K562 (cell line): Measurements from ENCODE around the gene HPX. TPM values are rescaled to one million over a fixed set of nuclear protein-coding genes. Genes with fewer than 3 reads are reported as not detected.

Source experiments
- ATAC-seq: fragments of 200-7000 bp; cut with Tn5 transposase; 3 replicates; pipeline ENCODE4 v1.9.1; 2020; ENCODE audit warnings: moderate library complexity
- BruUV-seq: library from RNA; stranded (reverse); fragments of 400-500 nt; replicated peaks from 2 replicates; lab custom pipeline; 2021; lab: Mats Ljungman, UMichigan
- CTCF ChIA-PET: fragments of 300-600 bp; formaldehyde crosslinking; extraction: SDS; loops from one replicate; lab custom pipeline; 2021; ENCODE audit warnings: low intra/inter-chr PET ratio; lab: Yijun Ruan, JAX
- POLR2A ChIA-PET: fragments of 300-600, 350-650 bp; sonication (Branson Sonifier 250); formaldehyde crosslinking; extraction: SDS; loops from one replicate; lab custom pipeline; 2021; ENCODE audit warnings: antibody characterized with exemption, inconsistent platforms; lab: Yijun Ruan, JAX
- DNase-seq, 4 experiments: peaks; one replicate each; pipeline versions ENCODE4 v3.0.0 to v3.0.0-alpha.2; 2011 to 2018; ENCODE audit warnings: low spot score in 3 of 4, mixed read lengths in 3 of 4; ENCODE audit errors: extremely low read depth in 1 of 4
- FAIRE-seq: peaks from 2 replicates; lab custom pipeline; 2011; peaks lifted over from hg19 to GRCh38; lab: Jason Lieb, UNC
- H2AFZ ChIP-seq: 2 replicates; pipeline ENCODE4 v1.6.0; 2011; ENCODE audit warnings: low read depth, low read length, control low read depth, inconsistent platforms
- H3K27ac ChIP-seq: fragments of 200-600 bp; 3 replicates; pipeline ENCODE4 v1.8.0; 2011; ENCODE audit warnings: low read depth, mild to moderate bottlenecking, control low read depth, inconsistent platforms, low read length, moderate library complexity, mixed read lengths; ENCODE audit errors: extremely low read depth
- H3K27me3 ChIP-seq, 2 experiments: fragments of 300-600 bp in 1 of 2; 2 replicates in 1 of 2; 3 replicates in 1 of 2; pipeline versions ENCODE4 v1.6.0 to v1.8.0; 2011; ENCODE audit warnings: inconsistent platforms in 2 of 2, low read length in 2 of 2, mild to moderate bottlenecking in 1 of 2, mixed read lengths in 1 of 2, moderate library complexity in 1 of 2; ENCODE audit not compliant: control insufficient read depth in 2 of 2, insufficient read depth in 2 of 2
- H3K36me3 ChIP-seq: fragments of 300-600 bp; 3 replicates; pipeline ENCODE4 v1.8.0; 2011; ENCODE audit warnings: mild to moderate bottlenecking, low read length, inconsistent platforms; ENCODE audit not compliant: control insufficient read depth, insufficient read depth
- H3K4me1 ChIP-seq, 2 experiments: fragments of 200-600 bp in 1 of 2; replicated peaks in 1 of 2; 2 replicates in 1 of 2; 3 replicates in 1 of 2; pipeline versions ENCODE4 v1.5.1 to v1.8.0; 2011; ENCODE audit warnings: inconsistent platforms in 2 of 2, low read length in 2 of 2, mild to moderate bottlenecking in 1 of 2, mixed read lengths in 1 of 2, moderate library complexity in 1 of 2; ENCODE audit not compliant: control insufficient read depth in 2 of 2, insufficient read depth in 2 of 2
- H3K4me2 ChIP-seq: 2 replicates; pipeline ENCODE4 v1.6.1; 2011; ENCODE audit warnings: low read length, control low read depth, inconsistent platforms, mixed read lengths; ENCODE audit not compliant: insufficient read depth
- H3K4me3 ChIP-seq: fragments of 200-600 bp; sonication (generic), shearing (Covaris generic); 2 replicates; pipeline ENCODE4 v1.5.1; 2016; ENCODE audit warnings: control low read depth, inconsistent platforms
- H3K79me2 ChIP-seq: fragments of 200-600 bp; 3 replicates; pipeline ENCODE4 v1.8.0; 2011; ENCODE audit warnings: low read length, inconsistent platforms; ENCODE audit not compliant: control insufficient read depth, insufficient read depth
- H3K9ac ChIP-seq, 2 experiments: 2 replicates each; pipeline versions ENCODE4 v1.6.0 to v1.6.1; 2011; ENCODE audit warnings: low read depth in 2 of 2, low read length in 2 of 2, control low read depth in 1 of 2, inconsistent platforms in 1 of 2, mild to moderate bottlenecking in 1 of 2, mixed read lengths in 1 of 2; ENCODE audit not compliant: insufficient read depth in 1 of 2
- H3K9me1 ChIP-seq: one replicate; pipeline ENCODE4 v1.6.0; 2011; ENCODE audit warnings: inconsistent platforms, mild to moderate bottlenecking, low read length, moderate library complexity; ENCODE audit not compliant: control insufficient read depth, insufficient read depth
- H3K9me3 ChIP-seq: replicated peaks from 2 replicates; pipeline ENCODE4 v1.5.1; 2011; ENCODE audit warnings: low read depth, low read length, inconsistent platforms; ENCODE audit not compliant: control insufficient read depth, insufficient read depth
- H4K20me1 ChIP-seq: replicated peaks from 2 replicates; pipeline ENCODE4 v1.6.1; 2011; ENCODE audit warnings: low read length, inconsistent platforms, mixed read lengths; ENCODE audit not compliant: control insufficient read depth, insufficient read depth
- CCAR2 ChIP-seq: fragments of 200-400 bp; formaldehyde crosslinking; IDR thresholded peaks from 2 replicates; pipeline ENCODE4 v1.6.1; 2017; ENCODE audit warnings: mild to moderate bottlenecking, low read depth, low read length
- HDAC8 ChIP-seq: fragments of 450-650 bp; IDR thresholded peaks from 2 replicates; pipeline ENCODE4 v1.6.1; 2016; ENCODE audit warnings: mild to moderate bottlenecking, missing genetic modification characterization, moderate library complexity, missing compliant biosample characterization
- MCM5 ChIP-seq: fragments of 450-650 bp; IDR thresholded peaks from 2 replicates; pipeline ENCODE4 v1.6.1; 2016; ENCODE audit warnings: low read depth
- NR4A1 ChIP-seq, 2 experiments: fragments of 250-450 bp in 1 of 2; fragments of 450-650 bp in 1 of 2; sonication (Bioruptor Pico) in 1 of 2; IDR thresholded peaks; 2 replicates each; pipeline versions ENCODE4 v1.4.0 to v1.6.1; 2016 to 2020; ENCODE audit warnings: mild to moderate bottlenecking in 2 of 2, missing compliant biosample characterization in 1 of 2, missing genetic modification characterization in 1 of 2, moderate library complexity in 1 of 2
- PCBP1 ChIP-seq: fragments of 200-400 bp; formaldehyde crosslinking; IDR thresholded peaks from 2 replicates; pipeline ENCODE4 v1.6.1; 2018; ENCODE audit warnings: mild to moderate bottlenecking, low read depth, low read length; ENCODE audit not compliant: poor library complexity, severe bottlenecking
- STAT5A ChIP-seq: IDR thresholded peaks from 2 replicates; pipeline ENCODE4 v1.6.1; 2012; ENCODE audit warnings: low read length, inconsistent platforms, borderline replicate concordance
- TAF1 ChIP-seq: IDR thresholded peaks from 2 replicates; pipeline ENCODE4 v1.6.1; 2011; ENCODE audit warnings: mild to moderate bottlenecking, low read length, moderate library complexity; ENCODE audit not compliant: insufficient read depth, control insufficient read depth, severe bottlenecking; ENCODE audit errors: extremely low read depth
- TOE1 ChIP-seq, 2 experiments: fragments of 450-650 bp in 1 of 2; sonication (generic) in 1 of 2; formaldehyde crosslinking in 1 of 2; IDR thresholded peaks; 2 replicates each; pipeline versions ENCODE4 v1.7.1 to v1.8.0; 2016 to 2022; ENCODE audit warnings: borderline replicate concordance in 2 of 2, mild to moderate bottlenecking in 2 of 2, antibody characterized with exemption in 1 of 2, inconsistent platforms in 1 of 2, low read depth in 1 of 2, missing genetic modification reagents in 1 of 2, moderate library complexity in 1 of 2
- TSHZ1 ChIP-seq: fragments of 250-450 bp; sonication (Bioruptor Pico); IDR thresholded peaks from 2 replicates; pipeline ENCODE4 v1.4.0; 2020; ENCODE audit warnings: mild to moderate bottlenecking, moderate library complexity
- XRCC4 ChIP-seq: IDR thresholded peaks from one replicate; pipeline ENCODE4 v1.6.1; 2011; ENCODE audit not compliant: insufficient read depth, insufficient read length; ENCODE audit errors: extremely low read depth
- ZNF143 ChIP-seq: sonication (generic); formaldehyde crosslinking; IDR thresholded peaks from 2 replicates; pipeline ENCODE4 v1.9.0; 2022; ENCODE audit warnings: mild to moderate bottlenecking, missing genetic modification reagents
- ZNF583 ChIP-seq: fragments of 250-450 bp; sonication (Bioruptor Pico); IDR thresholded peaks from 2 replicates; pipeline ENCODE4 v1.4.0; 2020
- WGBS: fragments of 100-300 bp; shearing (Covaris generic); methylation state at CpG from one replicate; pipeline ENCODE4 v1.1.6; 2016; ENCODE audit warnings: low coverage, mixed read lengths; ENCODE audit not compliant: insufficient coverage; ENCODE audit errors: missing lambda C conversion rate; 5-methylcytosine and 5-hydroxymethylcytosine counted together
- in situ Hi-C: fragments of 300-500 bp; cut with MboI; formaldehyde crosslinking; loops from 4 replicates; pipeline ENCODE4 v1.15.0; 2018; ENCODE audit warnings: inconsistent platforms, mixed read lengths
- intact Hi-C: fragments of 100-400 bp; cut with micrococcal nuclease; formaldehyde crosslinking; loops from 2 replicates; pipeline ENCODE4 v1.14.2; 2022
- polyA plus RNA-seq, 8 experiments: library from polyadenylated mRNA; depleted of rRNA in 4 of 8; stranded (reverse) in 5 of 8; unstranded in 3 of 8; fragments of >200 nt; fragmentation: Nextera tagmentation in 2 of 8; fragmentation: Illumina TruSeq in 1 of 8; extraction: Ambion mirVana in 2 of 8; extraction: Trizol in 1 of 8; gene quantifications; 2 replicates each; pipeline versions ENCODE4 v1.2.1 to v1.2.3, GENCODE V29; 2011 to 2014; ENCODE audit warnings: inconsistent platforms in 1 of 8, missing spikeins in 1 of 8
- total RNA-seq, 7 experiments: library from RNA; depleted of rRNA in 6 of 7; stranded (reverse); fragments of >200 nt in 6 of 7; fragmentation: Illumina TruSeq in 2 of 7; extraction: Trizol in 2 of 7; gene quantifications; 2 replicates each; pipeline versions ENCODE4 v1.2.1 to v1.2.3, GENCODE V29; 2011 to 2021; ENCODE audit warnings: low replicate concordance in 1 of 7
- TF ChIP-seq, protein P1 (sequence below): sonication (generic); formaldehyde crosslinking; IDR thresholded peaks from 2 replicates; pipeline ENCODE4 v1.4.0; 2020; ENCODE audit warnings: mild to moderate bottlenecking, missing genetic modification reagents
- TF ChIP-seq, protein P2 (sequence below): fragments of 150-350 bp; conservative IDR thresholded peaks from 2 replicates; pipeline ENCODE4 v1.6.1; 2014; ENCODE audit warnings: low read length

The HPX gene
- total and polyA plus RNA-seq, 9 of the 15 experiments (the other 6 are each of a cell fraction or from before 2014, with no cell fraction given): 0.12 to 1.2 (median 0.49) TPM; not detected in 1

DNA sequence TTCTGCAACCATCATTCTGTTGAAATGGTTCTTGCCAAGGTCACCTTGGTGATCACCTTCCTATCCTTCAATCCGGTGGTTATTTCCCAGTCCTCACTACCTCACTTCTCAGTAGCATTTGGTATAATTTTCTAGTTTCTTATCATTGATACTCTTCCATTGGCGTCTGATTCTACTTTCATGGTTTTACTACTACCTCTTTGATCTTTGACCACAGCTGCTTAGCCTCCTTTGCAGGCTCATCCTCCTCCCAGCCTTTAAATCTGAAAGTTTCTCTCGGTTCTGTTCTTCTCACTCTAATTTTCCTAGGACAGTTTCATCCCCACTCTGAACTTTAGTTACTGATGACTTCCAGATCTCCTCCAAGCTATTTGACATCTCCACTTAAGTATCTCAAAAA lies 45.5 kb upstream of the HPX start:
- H3K79me2 ChIP-seq: peaks cover 31% of the 10 kb centered on the region
- ATAC-seq (no peak), FAIRE-seq (no peak), DNase-seq (no peak)
- intact Hi-C loops: no loop called here
- no peaks in the 10 kb centered on the region for H4K20me1 ChIP-seq
- H3K36me3 ChIP-seq: peaks cover 78% of the 10 kb centered on the region
- in situ Hi-C loops: no loop called here
- WGBS: 75% methylated on average over 3 of the region's 3 CpGs
- H2AFZ ChIP-seq: no peak overlapping the region
- CTCF ChIA-PET: no interaction called here
- no peaks in the 10 kb centered on the region for H3K9me3 ChIP-seq
- POLR2A ChIA-PET: interaction anchor here (2.7 to 4.9 kb wide), 2 partner anchors 9 to 13 kb away, joined by 16 to 33 read pairs; partner anchors contain the start of gene DNHD1
- peaks cover 3 to 8% of the 10 kb centered on the region in 2 experiments; a peak in 3 of 5 replicates for H3K4me1 ChIP-seq
- H3K9me1 ChIP-seq: no peaks in the 10 kb centered on the region
- no peak overlapping the region for H3K4me2 ChIP-seq
- no peak overlapping the region for H3K4me3 ChIP-seq
- H3K27me3 ChIP-seq: no peaks in the 10 kb centered on the region
- no peak overlapping the region for H3K9ac ChIP-seq
- H3K27ac ChIP-seq: no peak overlapping the region
- no TSS peak for BruUV-seq
- TF ChIP-seq STAT5A (no peak), MCM5 (no peak), TAF1 (no peak), PCBP1 (no peak), TSHZ1 (CRISPR knock-in tag) (no peak), NR4A1 (CRISPR knock-in tag; IDR thresholded peaks at IDR 0.05) (no peak), NR4A1 (tag; IDR thresholded peaks at IDR 0.05) (no peak), ZNF583 (CRISPR knock-in tag) (no peak), TOE1 (IDR thresholded peaks at IDR 0.05; ENCODE audit: borderline replicate concordance) (no peak), TOE1 (CRISPR knock-in tag; IDR thresholded peaks at IDR 0.05; ENCODE audit: borderline replicate concordance, low read depth) (no peak), XRCC4 (no peak), ZNF143 (CRISPR knock-in tag) (no peak), HDAC8 (no peak), CCAR2 (no peak)
- TF ChIP-seq, protein P1, sequence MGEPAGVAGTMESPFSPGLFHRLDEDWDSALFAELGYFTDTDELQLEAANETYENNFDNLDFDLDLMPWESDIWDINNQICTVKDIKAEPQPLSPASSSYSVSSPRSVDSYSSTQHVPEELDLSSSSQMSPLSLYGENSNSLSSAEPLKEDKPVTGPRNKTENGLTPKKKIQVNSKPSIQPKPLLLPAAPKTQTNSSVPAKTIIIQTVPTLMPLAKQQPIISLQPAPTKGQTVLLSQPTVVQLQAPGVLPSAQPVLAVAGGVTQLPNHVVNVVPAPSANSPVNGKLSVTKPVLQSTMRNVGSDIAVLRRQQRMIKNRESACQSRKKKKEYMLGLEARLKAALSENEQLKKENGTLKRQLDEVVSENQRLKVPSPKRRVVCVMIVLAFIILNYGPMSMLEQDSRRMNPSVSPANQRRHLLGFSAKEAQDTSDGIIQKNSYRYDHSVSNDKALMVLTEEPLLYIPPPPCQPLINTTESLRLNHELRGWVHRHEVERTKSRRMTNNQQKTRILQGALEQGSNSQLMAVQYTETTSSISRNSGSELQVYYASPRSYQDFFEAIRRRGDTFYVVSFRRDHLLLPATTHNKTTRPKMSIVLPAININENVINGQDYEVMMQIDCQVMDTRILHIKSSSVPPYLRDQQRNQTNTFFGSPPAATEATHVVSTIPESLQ (CRISPR knock-in tag): no peak
- TF ChIP-seq, protein P2, sequence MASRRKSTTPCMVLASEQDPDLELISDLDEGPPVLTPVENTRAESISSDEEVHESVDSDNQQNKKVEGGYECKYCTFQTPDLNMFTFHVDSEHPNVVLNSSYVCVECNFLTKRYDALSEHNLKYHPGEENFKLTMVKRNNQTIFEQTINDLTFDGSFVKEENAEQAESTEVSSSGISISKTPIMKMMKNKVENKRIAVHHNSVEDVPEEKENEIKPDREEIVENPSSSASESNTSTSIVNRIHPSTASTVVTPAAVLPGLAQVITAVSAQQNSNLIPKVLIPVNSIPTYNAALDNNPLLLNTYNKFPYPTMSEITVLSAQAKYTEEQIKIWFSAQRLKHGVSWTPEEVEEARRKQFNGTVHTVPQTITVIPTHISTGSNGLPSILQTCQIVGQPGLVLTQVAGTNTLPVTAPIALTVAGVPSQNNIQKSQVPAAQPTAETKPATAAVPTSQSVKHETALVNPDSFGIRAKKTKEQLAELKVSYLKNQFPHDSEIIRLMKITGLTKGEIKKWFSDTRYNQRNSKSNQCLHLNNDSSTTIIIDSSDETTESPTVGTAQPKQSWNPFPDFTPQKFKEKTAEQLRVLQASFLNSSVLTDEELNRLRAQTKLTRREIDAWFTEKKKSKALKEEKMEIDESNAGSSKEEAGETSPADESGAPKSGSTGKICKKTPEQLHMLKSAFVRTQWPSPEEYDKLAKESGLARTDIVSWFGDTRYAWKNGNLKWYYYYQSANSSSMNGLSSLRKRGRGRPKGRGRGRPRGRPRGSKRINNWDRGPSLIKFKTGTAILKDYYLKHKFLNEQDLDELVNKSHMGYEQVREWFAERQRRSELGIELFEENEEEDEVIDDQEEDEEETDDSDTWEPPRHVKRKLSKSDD: no peak
